Vagina (tissue), 2 donors: ENCODE data around the gene TFPT. TPM values are rescaled to one million over a fixed set of nuclear protein-coding genes. Genes with fewer than 3 reads are reported as not detected.

Experiments used
- DNase-seq, 2 donors: peaks; one replicate each; pipeline ENCODE4 v3.0.0-alpha.2; 2017; ENCODE audit errors: extremely low spot score in 2 of 2
- H3K27ac ChIP-seq: fragments of 200-600 bp; sonication (generic); one replicate; pipeline ENCODE4 v1.5.1; 2019
- H3K27me3 ChIP-seq: fragments of 200-600 bp; sonication (generic); one replicate; pipeline ENCODE4 v1.5.1; 2019
- H3K36me3 ChIP-seq, 2 donors: fragments of 200-600 bp; sonication (generic); one replicate each; pipeline ENCODE4 v1.5.1; 2017 to 2019
- H3K4me1 ChIP-seq: fragments of 200-600 bp; sonication (generic); one replicate; pipeline ENCODE4 v1.5.1; 2019
- H3K4me3 ChIP-seq, 2 donors: fragments of 200-600 bp; sonication (generic); 1 replicate in 1 of 2; 2 replicates in 1 of 2; pipeline ENCODE4 v1.5.1; 2016 to 2019
- H3K9me3 ChIP-seq: fragments of 200-600 bp; sonication (generic); one replicate; pipeline ENCODE4 v1.5.1; 2019
- POLR2A ChIP-seq, 2 donors: fragments of 450-650 bp; IDR thresholded peaks; one replicate each; pipeline ENCODE4 v1.6.1; 2017; ENCODE audit warnings: antibody characterized with exemption in 2 of 2, mild to moderate bottlenecking in 2 of 2, moderate library complexity in 2 of 2
- POLR2AphosphoS5 ChIP-seq, 2 donors: sonication (generic); formaldehyde crosslinking; IDR thresholded peaks; one replicate each; pipeline ENCODE4 v1.9.0; 2017; ENCODE audit warnings: antibody characterized with exemption in 2 of 2, mild to moderate bottlenecking in 2 of 2, low read depth in 1 of 2; ENCODE audit not compliant: insufficient read depth in 1 of 2
- intact Hi-C: fragments of 100-400 bp; cut with DNase I; formaldehyde crosslinking; loops from one replicate; pipeline ENCODE4 v1.15.1; 2023
- total RNA-seq: library from RNA; depleted of rRNA; stranded (reverse); fragments of >200 nt; gene quantifications from one replicate; pipeline ENCODE4 v1.2.3, GENCODE V29; 2016
- TF ChIP-seq, protein P1 (sequence below), 3 experiments: fragments of 450-650 bp in 2 of 3; fragments of 200-600 bp in 1 of 3; sonication (generic) in 1 of 3; IDR thresholded peaks; one replicate each; pipeline ENCODE4 v1.5.1; 2017 to 2019; ENCODE audit warnings: antibody characterized with exemption in 3 of 3, mild to moderate bottlenecking in 2 of 3, moderate library complexity in 2 of 3

TFPT gene, protein sequence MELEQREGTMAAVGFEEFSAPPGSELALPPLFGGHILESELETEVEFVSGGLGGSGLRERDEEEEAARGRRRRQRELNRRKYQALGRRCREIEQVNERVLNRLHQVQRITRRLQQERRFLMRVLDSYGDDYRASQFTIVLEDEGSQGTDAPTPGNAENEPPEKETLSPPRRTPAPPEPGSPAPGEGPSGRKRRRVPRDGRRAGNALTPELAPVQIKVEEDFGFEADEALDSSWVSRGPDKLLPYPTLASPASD
- total RNA-seq = 13.0 TPM

DNA sequence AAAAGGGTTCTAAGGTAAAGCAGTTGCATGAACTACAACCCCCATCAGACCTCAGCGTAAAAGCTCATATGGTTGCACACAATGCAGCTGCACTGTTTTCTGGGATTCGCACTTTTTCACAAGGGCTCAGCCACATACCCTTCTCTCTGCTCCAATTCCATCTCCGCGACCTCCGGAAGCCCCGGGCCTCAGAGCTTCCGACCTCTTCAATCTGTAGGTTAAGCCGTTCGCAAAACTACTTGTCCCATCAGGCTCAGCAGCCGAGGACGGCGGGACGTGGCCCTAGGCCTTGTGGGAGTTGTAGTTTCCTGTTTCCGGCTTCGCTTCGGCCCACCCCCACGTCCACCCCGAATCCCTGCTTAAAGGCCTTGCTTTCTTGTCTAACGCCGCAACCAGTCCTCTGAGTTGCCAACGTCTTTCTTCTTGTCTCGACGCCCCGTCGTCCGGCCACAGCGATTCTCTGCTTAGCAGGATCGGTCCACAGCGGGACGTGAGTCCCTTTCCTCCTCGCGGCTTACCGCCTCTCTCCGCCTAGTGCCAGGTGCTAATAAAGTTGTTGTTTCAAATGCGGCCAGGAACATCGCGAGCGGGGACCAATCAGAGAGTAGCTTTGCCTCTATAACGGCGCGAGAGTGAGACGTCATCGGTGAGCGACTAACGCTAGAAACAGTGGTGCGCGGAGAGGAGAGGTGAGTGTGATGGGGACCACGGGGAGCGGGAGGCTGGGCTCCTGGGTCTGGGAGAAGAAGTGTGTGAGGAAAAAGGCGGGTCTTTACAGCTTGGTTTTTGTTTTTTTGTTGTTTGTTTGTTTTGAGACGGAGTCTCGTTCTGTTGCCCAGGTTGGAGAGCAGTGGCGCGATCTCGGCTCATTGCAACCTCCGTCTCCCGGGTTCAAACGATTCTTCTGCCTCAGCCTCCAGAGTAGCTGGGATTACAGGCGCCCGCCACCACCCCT, at the start of gene TFPT, which contains the start of gene PRPF31:
TSS of gene TFPT (minus strand) at position 549 of the 955 bp plus-strand sequence. CDS start at position 161, 388 bp downstream.
TSS of gene PRPF31 (plus strand) at position 646 of the 955 bp plus-strand sequence. CDS start 2,525 bp downstream, outside the sequence.
- Histone ChIP-seq H3K27ac (peak within 1 kb of the TSS; percentile 87), H3K27me3 (no peaks in the 10 kb centered on the region), H3K9me3 (no peaks in the 10 kb centered on the region), H3K4me3 (peak within 1 kb of the TSS; percentile 69 to 74), H3K4me1 (peaks cover 28% of the 10 kb centered on the region), H3K36me3 (peaks cover 0 to 29% of the 10 kb centered on the region in 2 donors)
- intact Hi-C loops = no loop called here
- peak in 1 of 2 donors; percentile 97 for DNase-seq
- TF ChIP-seq POLR2AphosphoS5 (IDR thresholded peaks at IDR 0.05; ENCODE audit: insufficient read depth in 1 of 2, low read depth in 1 of 2) = peak; percentile 99 to 100
- TF ChIP-seq, protein P1, sequence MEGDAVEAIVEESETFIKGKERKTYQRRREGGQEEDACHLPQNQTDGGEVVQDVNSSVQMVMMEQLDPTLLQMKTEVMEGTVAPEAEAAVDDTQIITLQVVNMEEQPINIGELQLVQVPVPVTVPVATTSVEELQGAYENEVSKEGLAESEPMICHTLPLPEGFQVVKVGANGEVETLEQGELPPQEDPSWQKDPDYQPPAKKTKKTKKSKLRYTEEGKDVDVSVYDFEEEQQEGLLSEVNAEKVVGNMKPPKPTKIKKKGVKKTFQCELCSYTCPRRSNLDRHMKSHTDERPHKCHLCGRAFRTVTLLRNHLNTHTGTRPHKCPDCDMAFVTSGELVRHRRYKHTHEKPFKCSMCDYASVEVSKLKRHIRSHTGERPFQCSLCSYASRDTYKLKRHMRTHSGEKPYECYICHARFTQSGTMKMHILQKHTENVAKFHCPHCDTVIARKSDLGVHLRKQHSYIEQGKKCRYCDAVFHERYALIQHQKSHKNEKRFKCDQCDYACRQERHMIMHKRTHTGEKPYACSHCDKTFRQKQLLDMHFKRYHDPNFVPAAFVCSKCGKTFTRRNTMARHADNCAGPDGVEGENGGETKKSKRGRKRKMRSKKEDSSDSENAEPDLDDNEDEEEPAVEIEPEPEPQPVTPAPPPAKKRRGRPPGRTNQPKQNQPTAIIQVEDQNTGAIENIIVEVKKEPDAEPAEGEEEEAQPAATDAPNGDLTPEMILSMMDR (IDR thresholded peaks at IDR 0.05) = no peak
- TF ChIP-seq POLR2A (IDR thresholded peaks at IDR 0.05) = peak in 1 of 2 donors; percentile 25

DNA sequence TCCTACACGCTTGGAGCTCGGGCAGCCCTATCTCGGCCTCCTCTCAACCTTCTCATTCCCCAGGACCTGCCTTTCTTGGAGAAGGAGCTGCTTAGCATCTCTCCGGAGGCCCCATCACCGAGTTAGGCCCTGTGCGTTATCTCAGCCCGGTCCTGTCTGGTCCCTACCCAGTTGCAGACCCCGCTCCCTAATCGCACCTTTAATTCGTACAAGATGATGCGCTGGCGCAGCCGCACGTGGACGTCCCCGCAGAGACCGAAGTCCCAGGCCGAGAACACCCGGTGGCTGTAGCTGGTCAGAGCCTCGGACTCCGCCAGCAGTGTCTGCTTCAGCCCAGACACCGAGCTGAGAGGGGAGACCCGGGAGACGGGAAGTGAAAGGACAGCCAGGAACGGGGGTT, 49.8 kb upstream of the TFPT start:
- intact Hi-C loops = no loop called here
- no peaks in the 10 kb centered on the region for H3K27me3 ChIP-seq
- TF ChIP-seq, protein P1 (IDR thresholded peaks at IDR 0.05) = no peak
- no peak for TF ChIP-seq POLR2AphosphoS5 (IDR thresholded peaks at IDR 0.05; ENCODE audit: insufficient read depth in 1 of 2, low read depth in 1 of 2)
- no peak for TF ChIP-seq POLR2A (IDR thresholded peaks at IDR 0.05)
- H3K9me3 ChIP-seq = no peaks in the 10 kb centered on the region
- H3K4me1 ChIP-seq = peaks cover 45% of the 10 kb centered on the region
- no peaks in the 10 kb centered on the region for H3K36me3 ChIP-seq
- no peak overlapping the region for H3K27ac ChIP-seq
- DNase-seq = no peak
- no peak overlapping the region for H3K4me3 ChIP-seq

DNA sequence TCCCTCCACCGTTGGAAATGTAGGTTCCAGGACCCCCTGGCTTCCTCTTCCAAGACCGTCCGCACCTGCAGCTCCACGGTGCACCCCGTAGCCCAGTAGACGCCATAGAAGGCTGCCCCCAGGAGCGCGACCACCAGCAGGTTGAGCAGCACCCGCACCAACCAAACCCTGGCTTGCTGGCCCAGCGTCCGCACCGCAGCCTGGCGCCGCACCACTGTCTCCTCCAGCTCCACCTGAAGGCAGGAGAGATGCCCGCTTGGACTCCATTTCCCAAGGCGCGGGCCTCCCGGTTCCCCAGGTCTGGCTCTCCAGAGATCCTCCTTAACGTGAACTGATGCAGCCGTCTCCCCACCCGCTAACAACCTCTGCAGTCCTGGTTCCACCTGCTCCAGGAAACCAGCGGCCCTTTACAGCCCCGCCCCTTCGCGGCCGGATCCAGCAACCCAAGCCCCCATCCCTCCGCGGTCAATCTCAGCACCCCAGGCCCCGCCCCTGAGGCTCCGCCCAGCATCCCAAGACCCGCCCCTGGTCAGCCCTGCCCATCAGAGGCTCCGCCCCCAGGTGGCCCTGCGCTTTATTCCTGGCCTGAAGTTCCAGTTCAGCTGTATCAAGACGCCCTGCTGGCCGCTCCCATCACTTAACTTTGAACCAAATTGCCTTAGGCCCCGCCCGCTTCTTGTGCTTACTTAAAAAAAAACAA, 49.1 kb upstream of the TFPT start:
- Histone ChIP-seq H3K27ac (no peak overlapping the region), H3K9me3 (no peaks in the 10 kb centered on the region), H3K27me3 (no peaks in the 10 kb centered on the region), H3K4me3 (no peak overlapping the region), H3K4me1 (peaks cover 47% of the 10 kb centered on the region), H3K36me3 (no peaks in the 10 kb centered on the region)
- intact Hi-C loops = no loop called here
- DNase-seq = no peak
- TF ChIP-seq POLR2AphosphoS5 (IDR thresholded peaks at IDR 0.05; ENCODE audit: insufficient read depth in 1 of 2, low read depth in 1 of 2) (no peak), POLR2A (IDR thresholded peaks at IDR 0.05) (no peak)
- TF ChIP-seq, protein P1 (IDR thresholded peaks at IDR 0.05) = no peak

DNA sequence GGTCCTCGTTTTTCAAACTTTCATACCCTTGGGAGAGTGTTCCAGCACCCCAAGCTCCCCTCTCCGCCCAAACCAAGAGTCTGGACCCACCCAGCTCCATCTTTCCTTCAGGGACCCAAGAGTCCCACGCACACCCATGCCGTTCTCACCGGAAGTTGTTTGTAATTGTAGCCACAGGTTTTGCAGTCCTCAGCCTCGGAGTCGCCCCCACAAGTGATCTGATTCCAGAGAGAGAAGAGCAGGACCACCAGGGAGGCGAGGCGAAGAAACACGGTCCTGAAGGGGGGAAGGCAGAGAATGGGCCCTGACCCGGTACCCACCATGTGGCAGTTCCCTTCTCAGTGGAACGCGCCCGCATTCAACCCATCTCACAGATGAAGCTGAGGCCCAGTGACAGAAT, 47.4 kb upstream of the TFPT start:
- H3K9me3 ChIP-seq = no peaks in the 10 kb centered on the region
- peaks cover 0 to 3% of the 10 kb centered on the region in 2 donors for H3K36me3 ChIP-seq
- peak overlapping the region; percentile 43 to 46 for H3K4me3 ChIP-seq
- H3K27me3 ChIP-seq = no peaks in the 10 kb centered on the region
- intact Hi-C loops = no loop called here
- no peak overlapping the region for H3K27ac ChIP-seq
- DNase-seq = no peak
- peaks cover 56% of the 10 kb centered on the region for H3K4me1 ChIP-seq
- TF ChIP-seq, protein P1 (IDR thresholded peaks at IDR 0.05) = no peak
- no peak for TF ChIP-seq POLR2A (IDR thresholded peaks at IDR 0.05)
- TF ChIP-seq POLR2AphosphoS5 (IDR thresholded peaks at IDR 0.05; ENCODE audit: insufficient read depth in 1 of 2, low read depth in 1 of 2) = no peak
